A673 (cell line): ENCODE measurements around the gene SPATA16. TPM values are rescaled to one million over a fixed set of nuclear protein-coding genes. Genes with fewer than 3 reads are reported as not detected.

Experiments used
- BruUV-seq: library from RNA; stranded (reverse); fragments of 400-500 nt; replicated peaks from 2 replicates; lab custom pipeline; 2021; lab: Mats Ljungman, UMichigan
- CTCF ChIA-PET: fragments of 300-600 bp; sonication (Branson Sonifier 250); formaldehyde crosslinking; loops from one replicate; lab custom pipeline; 2022; ENCODE audit warnings: antibody characterized with exemption; lab: Charles Lee
- POLR2A ChIA-PET: fragments of 300-600 bp; sonication (Branson Sonifier 250); formaldehyde crosslinking; loops from one replicate; lab custom pipeline; 2022; ENCODE audit warnings: antibody characterized with exemption; ENCODE audit not compliant: low non-redundant PET; lab: Charles Lee
- DNase-seq: peaks from one replicate; pipeline ENCODE4 v3.0.0-alpha.2; 2015; ENCODE audit warnings: low spot score
- H3K27ac ChIP-seq: fragments of 200-600 bp; sonication (generic); 2 replicates; pipeline ENCODE4 v1.5.1; 2016; ENCODE audit warnings: mixed run types, low read depth, mild to moderate bottlenecking, mixed read lengths, antibody characterized with exemption, low read length; ENCODE audit not compliant: poor library complexity, severe bottlenecking
- H3K27me3 ChIP-seq: fragments of 200-600 bp; sonication (generic); replicated peaks from 2 replicates; pipeline ENCODE4 v1.6.1; 2017; ENCODE audit warnings: mixed run types, low read depth, mild to moderate bottlenecking, mixed read lengths, antibody characterized with exemption, low read length; ENCODE audit not compliant: insufficient read depth, poor library complexity
- H3K36me3 ChIP-seq: fragments of 200-600 bp; sonication (generic); 2 replicates; pipeline ENCODE4 v1.6.1; 2016; ENCODE audit warnings: mixed run types, mild to moderate bottlenecking, mixed read lengths, antibody characterized with exemption, low read length; ENCODE audit not compliant: insufficient read depth, poor library complexity, severe bottlenecking
- H3K4me1 ChIP-seq: fragments of 200-600 bp; sonication (generic); 2 replicates; pipeline ENCODE4 v1.6.1; 2017; ENCODE audit warnings: mixed run types, mild to moderate bottlenecking, mixed read lengths, antibody characterized with exemption, low read length; ENCODE audit not compliant: insufficient read depth, poor library complexity, severe bottlenecking
- H3K4me3 ChIP-seq: fragments of 200-600 bp; sonication (generic); 2 replicates; pipeline ENCODE4 v1.5.1; 2016; ENCODE audit warnings: low read depth, mixed run types, mild to moderate bottlenecking, mixed read lengths, low read length; ENCODE audit not compliant: poor library complexity, severe bottlenecking
- H3K9me3 ChIP-seq: fragments of 200-600 bp; sonication (generic); 2 replicates; pipeline ENCODE4 v1.6.1; 2016; ENCODE audit warnings: mixed run types, low read depth, mild to moderate bottlenecking, mixed read lengths, antibody characterized with exemption, low read length; ENCODE audit not compliant: poor library complexity, severe bottlenecking
- EZH2 ChIP-seq: fragments of 200-600 bp; sonication (generic); IDR thresholded peaks from 2 replicates; pipeline ENCODE4 v1.6.1; 2017; ENCODE audit warnings: borderline replicate concordance, low read depth, mild to moderate bottlenecking, mixed read lengths, antibody characterized with exemption, low read length; ENCODE audit not compliant: poor library complexity, severe bottlenecking
- intact Hi-C: fragments of 100-400 bp; cut with micrococcal nuclease; formaldehyde crosslinking; loops from one replicate; pipeline ENCODE4 v1.10.0; 2022; ENCODE audit not compliant: unreplicated experiment
- total RNA-seq: library from RNA; stranded (reverse); gene quantifications from 2 replicates; pipeline ENCODE4 v1.2.3, GENCODE V29; 2021
- TF ChIP-seq, protein P1 (sequence below): fragments of 300-800, 200-600 bp; sonication (generic); conservative IDR thresholded peaks from 2 replicates; pipeline ENCODE4 v1.5.1; 2017; ENCODE audit warnings: low read depth, mild to moderate bottlenecking, antibody characterized with exemption, low read length, moderate library complexity, mixed read lengths

SPATA16 gene
- total RNA-seq, 1 experiment from 2014 or later: not detected

DNA sequence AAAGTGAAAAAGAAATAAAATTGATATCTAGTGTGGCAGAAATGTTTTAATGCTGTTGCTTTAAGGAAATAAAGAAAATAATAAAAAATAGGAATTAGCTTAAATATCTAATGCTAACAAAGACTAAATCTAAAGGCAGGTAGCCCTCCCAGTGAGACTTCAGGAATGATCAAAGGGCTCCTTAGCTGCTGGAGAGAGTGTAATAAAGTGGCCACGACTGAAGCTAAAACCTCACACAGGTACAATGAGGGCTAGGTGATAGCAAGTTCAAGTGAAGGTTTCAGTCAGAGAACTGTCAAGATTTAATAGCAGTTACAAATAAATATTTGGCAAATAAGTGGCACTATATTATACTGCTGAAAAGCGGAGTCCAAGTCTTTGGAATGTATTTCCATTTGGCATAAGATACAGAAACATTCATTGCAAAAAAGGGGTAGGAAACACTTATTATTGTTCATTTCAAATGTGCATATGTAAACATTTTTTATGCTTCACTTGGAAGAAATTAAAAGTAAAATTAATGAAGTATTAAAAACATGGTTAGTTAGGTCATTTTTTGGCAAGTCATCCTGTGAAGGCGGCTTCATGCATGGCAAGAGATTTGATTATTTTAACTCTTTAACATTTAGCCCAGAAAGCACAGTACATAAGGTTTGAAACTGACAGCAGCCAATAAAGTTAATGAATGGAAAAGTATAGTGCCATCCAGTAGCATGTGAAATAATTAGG, 222.3 kb downstream of the SPATA16 start:
- no peaks in the 10 kb centered on the region for H3K27me3 ChIP-seq
- intact Hi-C loops: no loop called here
- H3K4me3 ChIP-seq: no peak overlapping the region
- no peak for DNase-seq
- CTCF ChIA-PET: no interaction called here
- TF ChIP-seq, protein P1, sequence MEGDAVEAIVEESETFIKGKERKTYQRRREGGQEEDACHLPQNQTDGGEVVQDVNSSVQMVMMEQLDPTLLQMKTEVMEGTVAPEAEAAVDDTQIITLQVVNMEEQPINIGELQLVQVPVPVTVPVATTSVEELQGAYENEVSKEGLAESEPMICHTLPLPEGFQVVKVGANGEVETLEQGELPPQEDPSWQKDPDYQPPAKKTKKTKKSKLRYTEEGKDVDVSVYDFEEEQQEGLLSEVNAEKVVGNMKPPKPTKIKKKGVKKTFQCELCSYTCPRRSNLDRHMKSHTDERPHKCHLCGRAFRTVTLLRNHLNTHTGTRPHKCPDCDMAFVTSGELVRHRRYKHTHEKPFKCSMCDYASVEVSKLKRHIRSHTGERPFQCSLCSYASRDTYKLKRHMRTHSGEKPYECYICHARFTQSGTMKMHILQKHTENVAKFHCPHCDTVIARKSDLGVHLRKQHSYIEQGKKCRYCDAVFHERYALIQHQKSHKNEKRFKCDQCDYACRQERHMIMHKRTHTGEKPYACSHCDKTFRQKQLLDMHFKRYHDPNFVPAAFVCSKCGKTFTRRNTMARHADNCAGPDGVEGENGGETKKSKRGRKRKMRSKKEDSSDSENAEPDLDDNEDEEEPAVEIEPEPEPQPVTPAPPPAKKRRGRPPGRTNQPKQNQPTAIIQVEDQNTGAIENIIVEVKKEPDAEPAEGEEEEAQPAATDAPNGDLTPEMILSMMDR: no peak
- no peak for TF ChIP-seq EZH2
- H3K36me3 ChIP-seq: no peaks in the 10 kb centered on the region
- BruUV-seq: no TSS peak
- POLR2A ChIA-PET: no interaction called here
- no peak overlapping the region for H3K27ac ChIP-seq
- peaks cover 29% of the 10 kb centered on the region for H3K4me1 ChIP-seq
- H3K9me3 ChIP-seq: no peaks in the 10 kb centered on the region

DNA sequence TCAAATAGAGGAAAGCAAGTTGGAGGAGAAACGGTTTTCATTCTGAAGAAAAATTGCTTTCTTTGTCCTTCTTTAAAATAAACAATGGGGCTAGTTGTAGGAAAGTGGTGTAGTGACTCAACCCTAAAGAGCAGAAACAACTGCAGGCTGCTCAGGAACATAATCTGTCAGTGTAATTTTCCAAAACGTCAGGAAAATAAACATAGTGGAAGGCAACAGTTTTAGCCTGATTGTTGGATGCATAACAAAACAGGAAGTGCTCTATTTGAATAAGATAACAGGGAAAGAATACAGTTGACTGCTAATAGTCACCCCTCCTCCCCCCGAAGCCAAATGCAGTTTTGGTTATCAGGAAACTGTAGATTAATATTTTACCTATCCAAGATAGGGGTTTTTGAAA, 222.9 kb downstream of the SPATA16 start:
- Histone ChIP-seq H3K4me3 (no peak overlapping the region), H3K27ac (no peak overlapping the region), H3K9me3 (no peaks in the 10 kb centered on the region), H3K27me3 (no peaks in the 10 kb centered on the region), H3K36me3 (no peaks in the 10 kb centered on the region), H3K4me1 (peaks cover 33% of the 10 kb centered on the region)
- intact Hi-C loops: no loop called here
- TF ChIP-seq, protein P1: no peak
- TF ChIP-seq EZH2: no peak
- ChIA-PET POLR2A (no interaction called here), CTCF (no interaction called here)
- BruUV-seq: no TSS peak
- peak; percentile 20 for DNase-seq

DNA sequence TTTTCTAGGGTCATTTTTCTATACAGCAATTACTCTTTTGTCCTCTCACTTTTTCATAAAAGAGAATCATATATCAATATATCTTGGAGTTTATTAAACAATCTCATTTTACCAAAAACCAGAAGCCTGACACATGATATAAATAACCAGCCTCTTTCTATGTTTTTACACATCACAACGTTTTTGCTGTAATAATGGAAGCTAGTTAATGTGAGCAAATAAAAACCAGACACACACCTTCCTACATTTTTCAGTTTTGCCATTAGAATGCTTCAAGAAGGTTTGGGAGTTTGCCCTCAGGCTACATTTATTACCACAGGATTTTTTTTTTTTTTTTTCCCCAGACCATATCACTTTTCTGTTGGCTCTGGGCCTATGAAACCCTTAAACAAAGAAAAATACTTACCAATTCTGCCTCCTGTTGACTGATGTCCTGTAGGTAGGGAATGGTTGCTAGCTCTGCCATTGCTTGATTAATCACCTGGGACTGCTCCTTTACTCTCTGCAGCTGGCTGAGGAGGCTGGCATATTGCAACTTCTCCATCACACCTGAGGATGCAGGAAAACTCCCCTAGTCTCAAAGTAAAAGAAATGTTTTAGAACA, 225.0 kb downstream of the SPATA16 start:
- no peak for DNase-seq
- Histone ChIP-seq H3K27ac (no peak overlapping the region), H3K36me3 (no peaks in the 10 kb centered on the region), H3K4me3 (no peak overlapping the region), H3K4me1 (peaks cover 33% of the 10 kb centered on the region), H3K9me3 (no peaks in the 10 kb centered on the region), H3K27me3 (no peaks in the 10 kb centered on the region)
- intact Hi-C loops: no loop called here
- no peak for TF ChIP-seq EZH2
- TF ChIP-seq, protein P1: no peak
- BruUV-seq: no TSS peak
- CTCF ChIA-PET: no interaction called here
- POLR2A ChIA-PET: interaction anchor here (0.6 kb wide), 1 partner anchor 82 kb away, joined by 3 read pairs; no protein-coding TSS in a partner anchor
